Stimulated activated CD4-positive, alpha-beta T cell treated with anti-CD3 and anti-CD28 coated beads, Interleukin-1b, Interleukin-23, amount 100 ng/mL, for 1 hour (primary cell): ENCODE data around the gene MFAP4.

Source experiments
- DNase-seq, 2 donors: peaks; one replicate each; pipeline ENCODE4 v3.0.0-alpha.2; 2020; ENCODE audit warnings: low read depth in 2 of 2

Gene MFAP4

GRCh38 chr17:19334331-19334730 lies 52.7 kb downstream of the MFAP4 start:
- DNase-seq = no peak

GRCh38 chr17:19333736-19334290 lies 53.2 kb downstream of the MFAP4 start:
- no peak for DNase-seq
